ENCODE measurements around the gene IGFBP1.

The IGFBP1 gene

GRCh38 chr7:45909561-45909960 lies 21.3 kb downstream of the IGFBP1 start:
- DNase-seq: no peak

- DNase-seq: no peak
Observed at GRCh38 chr7:45910855-45911254, 22.6 kb downstream of the IGFBP1 start.

GRCh38 chr7:45911311-45911710 lies 23.0 kb downstream of the IGFBP1 start:
- no peak for DNase-seq

GRCh38 chr7:45912972-45913371 lies 24.7 kb downstream of the IGFBP1 start:
- DNase-seq: no peak

- DNase-seq: no peak
Observed at GRCh38 chr7:45914911-45915310, 26.6 kb downstream of the IGFBP1 start.

GRCh38 chr7:45915606-45916005 lies 27.3 kb downstream of the IGFBP1 start:
- no peak for DNase-seq

- no peak for DNase-seq
Observed at GRCh38 chr7:45917064-45917463, 28.8 kb downstream of the IGFBP1 start.

GRCh38 chr7:45917658-45918057 lies 29.4 kb downstream of the IGFBP1 start:
- peak; percentile 84 for DNase-seq

GRCh38 chr7:45918556-45918955 lies 30.3 kb downstream of the IGFBP1 start:
- no peak for DNase-seq

- no peak for DNase-seq
Observed at GRCh38 chr7:45919231-45919784, 31.0 kb downstream of the IGFBP1 start.

GRCh38 chr7:45919993-45920459 lies 31.7 kb downstream of the IGFBP1 start:
- no peak for DNase-seq

GRCh38 chr7:45920502-45921380 lies 32.5 kb downstream of the IGFBP1 start, which contains the start of gene IGFBP3:
Gene IGFBP3, minus strand, starts transcription at chr7:45921272. Its CDS starts 132 bp downstream, at chr7:45921140.
- peak; percentile 30 for DNase-seq

GRCh38 chr7:45921381-45921698 lies 33.1 kb downstream of the IGFBP1 start:
- DNase-seq: no peak

- peak; percentile 30 for DNase-seq
Observed at GRCh38 chr7:45921699-45922519, 33.6 kb downstream of the IGFBP1 start.

- no peak for DNase-seq
Observed at GRCh38 chr7:45922810-45923209, 34.5 kb downstream of the IGFBP1 start.

GRCh38 chr7:45923290-45923689 lies 35.0 kb downstream of the IGFBP1 start:
- DNase-seq: peak; percentile 74

GRCh38 chr7:45923818-45924217 lies 35.5 kb downstream of the IGFBP1 start:
- no peak for DNase-seq

GRCh38 chr7:45924283-45924682 lies 36.0 kb downstream of the IGFBP1 start:
- no peak for DNase-seq

GRCh38 chr7:45927721-45928120 lies 39.4 kb downstream of the IGFBP1 start:
- DNase-seq: no peak

- no peak for DNase-seq
Observed at GRCh38 chr7:45930967-45931366, 42.7 kb downstream of the IGFBP1 start.

- no peak for DNase-seq
Observed at GRCh38 chr7:45937301-45937700, 49.0 kb downstream of the IGFBP1 start.

- no peak for DNase-seq
Observed at GRCh38 chr7:45937862-45938261, 49.6 kb downstream of the IGFBP1 start.

- DNase-seq: no peak
Observed at GRCh38 chr7:45938626-45939302, 50.5 kb downstream of the IGFBP1 start.
